HepG2 (cell line): ENCODE measurements around the gene DOCK4. TPM values are rescaled to one million over a fixed set of nuclear protein-coding genes. Genes with fewer than 3 reads are reported as not detected.

ENCODE experiments used
- ATAC-seq: fragments of 200-7000 bp; cut with Tn5 transposase; 3 replicates; pipeline ENCODE4 v1.9.1; 2020; ENCODE audit warnings: mild to moderate bottlenecking, moderate library complexity
- BruUV-seq: library from RNA; stranded (reverse); fragments of 400-500 nt; replicated peaks from 2 replicates; lab custom pipeline; 2021; lab: Mats Ljungman, UMichigan
- CTCF ChIA-PET: fragments of 300-600 bp; formaldehyde crosslinking; extraction: SDS; loops from one replicate; lab custom pipeline; 2021; ENCODE audit warnings: low total read pairs, inconsistent platforms, low intra/inter-chr PET ratio; lab: Yijun Ruan, JAX
- POLR2A ChIA-PET: fragments of 350-600 bp; sonication (Branson Sonifier 250); formaldehyde crosslinking; loops from one replicate; lab custom pipeline; 2020; ENCODE audit warnings: antibody characterized with exemption, inconsistent platforms; lab: Yijun Ruan, JAX
- DNase-seq: peaks from one replicate; pipeline ENCODE4 v3.0.0-alpha.2; 2015; ENCODE audit warnings: low spot score
- FAIRE-seq: peaks from 3 replicates; lab custom pipeline; 2011; peaks lifted over from hg19 to GRCh38; lab: Jason Lieb, UNC
- H2AFZ ChIP-seq: one replicate; pipeline ENCODE4 v1.6.1; 2011; ENCODE audit warnings: low read length, inconsistent platforms
- H3K27ac ChIP-seq: fragments of 300-600 bp; 3 replicates; pipeline ENCODE4 v1.8.0; 2011; ENCODE audit warnings: mixed run types, mild to moderate bottlenecking, mixed read lengths, low read length, inconsistent platforms; ENCODE audit not compliant: insufficient read depth; ENCODE audit errors: extremely low read length
- H3K27me3 ChIP-seq, 2 experiments: fragments of 200-600 bp in 1 of 2; 2 replicates in 1 of 2; 3 replicates in 1 of 2; pipeline versions ENCODE4 v1.6.0 to v1.8.0; 2011; ENCODE audit warnings: low read length in 2 of 2, mild to moderate bottlenecking in 2 of 2, moderate library complexity in 2 of 2, inconsistent platforms in 1 of 2; ENCODE audit not compliant: insufficient read depth in 2 of 2, control insufficient read depth in 1 of 2
- H3K36me3 ChIP-seq, 2 experiments: fragments of 200-600 bp in 1 of 2; replicated peaks in 1 of 2; 2 replicates in 1 of 2; 3 replicates in 1 of 2; pipeline versions ENCODE4 v1.5.1 to v1.8.0; 2011; ENCODE audit warnings: low read length in 2 of 2, inconsistent platforms in 1 of 2; ENCODE audit not compliant: insufficient read depth in 2 of 2, control insufficient read depth in 1 of 2
- H3K4me1 ChIP-seq: 2 replicates; pipeline ENCODE4 v1.5.1; 2012; ENCODE audit warnings: low read length, inconsistent platforms; ENCODE audit not compliant: insufficient read depth
- H3K4me2 ChIP-seq: 2 replicates; pipeline ENCODE4 v1.6.0; 2011; ENCODE audit warnings: low read depth, low read length, inconsistent platforms
- H3K4me3 ChIP-seq, 3 experiments: fragments of 200-600 bp in 1 of 3; sonication (generic), shearing (Covaris generic) in 1 of 3; replicated peaks in 1 of 3; 2 replicates each; pipeline ENCODE4 v1.5.1; 2011 to 2016; ENCODE audit warnings: low read length in 3 of 3, inconsistent platforms in 2 of 3, low read depth in 2 of 3, mild to moderate bottlenecking in 2 of 3, control low read depth in 1 of 3, mixed read lengths in 1 of 3; ENCODE audit not compliant: insufficient read depth in 1 of 3
- H3K79me2 ChIP-seq: one replicate; pipeline ENCODE4 v1.6.1; 2011; ENCODE audit warnings: low read length, inconsistent platforms; ENCODE audit not compliant: insufficient read depth
- H3K9ac ChIP-seq: 2 replicates; pipeline ENCODE4 v1.6.0; 2011; ENCODE audit warnings: mild to moderate bottlenecking, low read depth, low read length, inconsistent platforms; ENCODE audit not compliant: insufficient read depth
- H3K9me3 ChIP-seq: 2 replicates; pipeline ENCODE4 v1.5.1; 2012; ENCODE audit warnings: mild to moderate bottlenecking, low read length
- H4K20me1 ChIP-seq: 2 replicates; pipeline ENCODE4 v1.6.0; 2011; ENCODE audit warnings: inconsistent platforms, mild to moderate bottlenecking, low read length, moderate library complexity; ENCODE audit not compliant: insufficient read depth
- ATF5 ChIP-seq: sonication (generic); formaldehyde crosslinking; IDR thresholded peaks from 2 replicates; pipeline ENCODE4 v1.4.0; 2020; ENCODE audit warnings: mild to moderate bottlenecking, low read depth, missing genetic modification reagents
- BCLAF1 ChIP-seq: fragments of 450-650 bp; IDR thresholded peaks from 2 replicates; pipeline ENCODE4 v1.6.1; 2017; ENCODE audit warnings: mild to moderate bottlenecking
- CCAR2 ChIP-seq: fragments of 200-400 bp; formaldehyde crosslinking; optimal IDR thresholded peaks from 2 replicates; pipeline ENCODE3; 2018; ENCODE audit warnings: low read depth, mild to moderate bottlenecking, low read length, moderate library complexity
- CEBPG ChIP-seq: IDR thresholded peaks from 2 replicates; pipeline ENCODE4 v1.6.1; 2016
- CHD4 ChIP-seq: fragments of 200-600 bp; sonication (generic); IDR thresholded peaks from 2 replicates; pipeline ENCODE4 v1.7.0; 2017; ENCODE audit warnings: mild to moderate bottlenecking, low read length, borderline replicate concordance
- FIP1L1 ChIP-seq: fragments of 200-400 bp; formaldehyde crosslinking; IDR thresholded peaks from 2 replicates; pipeline ENCODE4 v1.6.1; 2018; ENCODE audit warnings: low read depth, mild to moderate bottlenecking, low read length, moderate library complexity, borderline replicate concordance; ENCODE audit not compliant: insufficient read depth
- GMEB2 ChIP-seq: IDR thresholded peaks from 2 replicates; pipeline ENCODE4 v1.6.1; 2016; ENCODE audit warnings: missing biosample characterization, missing genetic modification reagents, low read depth
- LBX2 ChIP-seq: sonication (generic); formaldehyde crosslinking; IDR thresholded peaks from 2 replicates; pipeline ENCODE4 v1.5.0; 2020; ENCODE audit warnings: missing genetic modification reagents, mild to moderate bottlenecking, borderline replicate concordance
- MXD3 ChIP-seq: IDR thresholded peaks from 2 replicates; pipeline ENCODE4 v1.6.1; 2016; ENCODE audit warnings: mild to moderate bottlenecking, missing biosample characterization, missing genetic modification reagents
- NR2F6 ChIP-seq, 2 experiments: IDR thresholded peaks; 2 replicates each; pipeline ENCODE4 v1.6.1; 2016; ENCODE audit warnings: antibody characterized with exemption in 1 of 2, mild to moderate bottlenecking in 1 of 2
- PHB2 ChIP-seq: fragments of 450-650 bp; IDR thresholded peaks from 2 replicates; pipeline ENCODE4 v1.6.1; 2018; ENCODE audit not compliant: partially characterized antibody
- SMARCC2 ChIP-seq: fragments of 450-650 bp; IDR thresholded peaks from 2 replicates; pipeline ENCODE4 v1.6.1; 2017; ENCODE audit warnings: antibody characterized with exemption, mild to moderate bottlenecking
- SOX5 ChIP-seq: IDR thresholded peaks from 2 replicates; pipeline ENCODE4 v1.6.1; 2016; ENCODE audit warnings: borderline replicate concordance
- TAF1 ChIP-seq: sonication (generic); formaldehyde crosslinking; IDR thresholded peaks from 2 replicates; pipeline ENCODE4 v1.4.0; 2020; ENCODE audit warnings: missing genetic modification reagents
- TFAP4 ChIP-seq: sonication (generic); IDR thresholded peaks from 2 replicates; pipeline ENCODE4 v1.6.1; 2016; ENCODE audit warnings: low read depth, borderline replicate concordance
- ZNF138 ChIP-seq: sonication (generic); formaldehyde crosslinking; IDR thresholded peaks from 2 replicates; pipeline ENCODE4 v1.5.0; 2020; ENCODE audit warnings: mild to moderate bottlenecking, low read depth, missing genetic modification reagents
- ZSCAN29 ChIP-seq: sonication (generic); formaldehyde crosslinking; conservative IDR thresholded peaks from 2 replicates; pipeline ENCODE4 v1.4.0; 2020; ENCODE audit warnings: mild to moderate bottlenecking, missing genetic modification reagents
- ZSCAN5A ChIP-seq: sonication (generic); formaldehyde crosslinking; IDR thresholded peaks from 2 replicates; pipeline ENCODE4 v1.8.0; 2022; ENCODE audit warnings: mild to moderate bottlenecking, missing genetic modification reagents, borderline replicate concordance
- WGBS: methylation state at CpG from one replicate; pipeline ENCODE4 v1.1.6; 2017; ENCODE audit warnings: low lambda C conversion rate; 5-methylcytosine and 5-hydroxymethylcytosine counted together
- in situ Hi-C: cut with HindIII; loops from 2 replicates; pipeline ENCODE4 v1.10.0; 2017; ENCODE audit warnings: low pct_unique_long_range_greater_than_20kb; ENCODE audit not compliant: extremely low pct_ligation_motif_present
- intact Hi-C: fragments of 100-400 bp; cut with micrococcal nuclease; formaldehyde crosslinking; loops from one replicate; pipeline ENCODE4 v1.10.0; 2022; ENCODE audit not compliant: unreplicated experiment
- polyA plus RNA-seq, 8 experiments: library from polyadenylated mRNA; depleted of rRNA in 3 of 8; stranded (reverse) in 7 of 8; unstranded in 1 of 8; fragments of >200 nt; fragmentation: Illumina TruSeq in 4 of 8; extraction: Trizol in 4 of 8; gene quantifications; 2 replicates each; pipeline versions ENCODE4 v1.2.1 to v1.2.3, GENCODE V29; 2011 to 2016; ENCODE audit warnings: low read depth in 4 of 8, missing spikeins in 1 of 8, mixed read lengths in 1 of 8; ENCODE audit not compliant: insufficient read depth in 1 of 8
- total RNA-seq, 5 experiments: library from RNA; depleted of rRNA; stranded (reverse); fragments of >200 nt; fragmentation: Illumina TruSeq; extraction: Trizol; gene quantifications; 2 replicates each; pipeline ENCODE4 v1.2.3, GENCODE V29; 2016; ENCODE audit warnings: low read depth in 1 of 5

The DOCK4 gene
- total and polyA plus RNA-seq, 2 of the 13 experiments (the other 11 are each of a cell fraction or from before 2014, with no cell fraction given) = 13.5 to 17.4 TPM

- Histone ChIP-seq H3K9ac (no peak overlapping the region), H3K4me3 (no peak overlapping the region), H3K4me1 (no peaks in the 10 kb centered on the region), H3K9me3 (no peaks in the 10 kb centered on the region), H3K4me2 (no peak overlapping the region), H4K20me1 (no peaks in the 10 kb centered on the region), H2AFZ (no peak overlapping the region), H3K27ac (no peak overlapping the region), H3K27me3 (no peaks in the 10 kb centered on the region), H3K79me2 (no peaks in the 10 kb centered on the region), H3K36me3 (peaks cover 1 to 3% of the 10 kb centered on the region in 2 experiments; a peak in 3 of 5 replicates)
- in situ Hi-C loops = no loop called here
- intact Hi-C loops = no loop called here
- ChIA-PET POLR2A (no interaction called here), CTCF (no interaction called here)
- ATAC-seq = no peak
- no peak for FAIRE-seq
- 97% methylated on average over 5 of the region's 5 CpGs for WGBS
- no TSS peak for BruUV-seq
- DNase-seq = no peak
- TF ChIP-seq ZNF138 (CRISPR knock-in tag) (no peak), LBX2 (CRISPR knock-in tag) (no peak), FIP1L1 (no peak), ZSCAN5A (CRISPR knock-in tag) (no peak), NR2F6 (IDR thresholded peaks at IDR 0.05) (no peak), NR2F6 (CRISPR knock-in tag; IDR thresholded peaks at IDR 0.05) (no peak), PHB2 (no peak), TAF1 (CRISPR knock-in tag) (no peak), GMEB2 (CRISPR knock-in tag) (no peak), CEBPG (CRISPR knock-in tag) (no peak), ZSCAN29 (CRISPR knock-in tag) (no peak), ATF5 (CRISPR knock-in tag) (no peak), BCLAF1 (no peak), SOX5 (CRISPR knock-in tag) (no peak), SMARCC2 (no peak), CHD4 (no peak), MXD3 (no peak), TFAP4 (no peak), CCAR2 (no peak)
Observed at GRCh38 chr7:111832174-111832573, 374.0 kb downstream of the DOCK4 start.
